HG02840 (cell line): ENCODE measurements around the gene CNTNAP5.
"Not testable (repeated sequence)": the region's sequence is repeated elsewhere in the genome, so short reads cannot be mapped to it uniquely, and the experiment has no call there.

Source experiments
- ATAC-seq: cut with Tn5 transposase; IDR thresholded peaks from one replicate; pipeline ENCODE4 v1.9.1; 2021; ENCODE audit warnings: mild to moderate bottlenecking, moderate library complexity, moderate number of reproducible peaks; ENCODE audit not compliant: unreplicated experiment, low FRiP score

Gene CNTNAP5

DNA sequence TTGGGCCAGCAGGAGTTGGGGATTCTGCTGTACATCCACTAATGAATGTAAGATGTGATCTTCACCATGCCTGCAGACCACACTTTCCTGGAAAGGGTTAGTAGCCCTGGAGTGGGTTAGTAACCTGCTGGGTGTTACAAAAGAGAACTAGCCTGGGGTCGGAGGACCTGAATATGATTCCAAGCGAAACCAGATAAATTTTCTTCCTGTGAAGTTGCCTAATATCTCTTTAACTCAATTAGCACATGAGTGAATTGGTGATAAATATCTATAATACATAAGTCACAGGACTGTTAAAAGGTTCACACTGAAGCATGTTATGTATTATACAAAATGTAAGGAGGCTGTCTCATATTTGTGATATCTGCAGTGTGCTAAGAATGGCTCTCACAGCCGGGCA lies 291.0 kb downstream of the CNTNAP5 start:
- ATAC-seq = no peak

DNA sequence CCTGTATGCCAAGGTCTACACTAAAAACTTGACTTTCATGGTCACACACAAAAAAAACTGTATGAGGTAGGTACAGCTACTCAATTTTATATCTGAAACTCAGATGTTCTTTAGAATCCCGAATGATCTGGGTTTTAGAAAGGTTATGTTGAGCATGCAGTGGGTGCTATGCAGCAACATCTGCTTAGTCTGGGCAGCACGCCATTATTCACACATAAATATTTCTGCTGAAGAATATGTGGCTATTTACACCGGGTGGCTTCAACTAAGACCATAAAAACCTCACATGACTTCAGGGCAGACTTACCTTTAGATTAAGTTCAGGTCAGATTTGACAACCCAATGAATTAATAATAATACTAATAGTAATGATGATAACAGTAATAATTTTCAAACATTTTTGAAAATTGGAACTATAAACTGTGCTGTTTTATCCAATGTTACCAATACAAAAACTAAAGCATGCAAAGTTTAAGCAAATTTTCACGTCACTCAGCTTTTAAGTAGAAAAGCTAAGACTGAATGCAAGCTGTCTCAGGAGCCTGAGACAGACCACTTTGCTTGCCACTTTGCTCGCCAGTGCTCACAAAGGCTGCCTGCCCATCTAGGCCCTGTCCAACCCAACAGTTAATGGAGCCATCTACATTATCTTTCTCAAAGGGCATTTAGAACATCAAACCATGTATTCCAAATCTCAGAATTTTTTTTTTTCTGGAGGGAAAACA lies 292.0 kb downstream of the CNTNAP5 start:
- no peak for ATAC-seq

DNA sequence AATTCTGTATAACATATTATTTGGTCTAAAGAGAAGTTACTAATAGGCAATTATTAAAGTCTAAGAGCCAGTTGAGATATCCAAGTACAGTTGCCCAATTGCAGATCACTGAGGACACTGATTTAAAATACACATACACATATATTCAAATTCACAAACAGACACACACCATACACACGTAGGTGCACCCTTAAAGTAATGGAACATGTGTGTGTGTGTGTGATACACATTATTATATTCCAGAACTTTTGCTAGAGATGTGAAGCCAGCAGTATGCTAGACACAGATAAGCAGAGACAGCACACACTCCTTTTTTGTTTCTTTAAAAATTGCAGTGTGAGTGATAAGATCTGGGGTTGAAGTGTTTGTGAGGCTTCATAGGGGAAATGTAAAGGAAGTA lies 292.5 kb downstream of the CNTNAP5 start:
- no peak for ATAC-seq

DNA sequence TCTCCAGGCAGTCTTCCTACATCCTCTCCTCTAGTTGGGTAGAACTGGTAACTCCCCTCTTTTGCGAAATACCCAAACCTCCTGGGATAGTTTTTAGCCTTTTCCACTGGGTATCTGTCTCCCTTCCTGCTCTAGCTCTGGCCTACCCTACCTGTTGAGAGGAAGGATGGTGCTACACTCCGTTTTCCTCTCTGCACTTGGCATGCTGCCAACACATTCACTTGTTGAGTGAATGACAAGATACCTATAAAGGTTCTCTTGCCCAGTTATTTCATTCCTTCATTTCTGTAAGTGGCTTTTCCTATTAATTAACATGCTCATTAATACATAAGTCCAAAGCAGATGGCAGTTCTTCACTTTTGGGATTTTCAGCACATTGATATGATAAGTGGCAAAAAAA lies 293.8 kb downstream of the CNTNAP5 start:
- no peak for ATAC-seq

DNA sequence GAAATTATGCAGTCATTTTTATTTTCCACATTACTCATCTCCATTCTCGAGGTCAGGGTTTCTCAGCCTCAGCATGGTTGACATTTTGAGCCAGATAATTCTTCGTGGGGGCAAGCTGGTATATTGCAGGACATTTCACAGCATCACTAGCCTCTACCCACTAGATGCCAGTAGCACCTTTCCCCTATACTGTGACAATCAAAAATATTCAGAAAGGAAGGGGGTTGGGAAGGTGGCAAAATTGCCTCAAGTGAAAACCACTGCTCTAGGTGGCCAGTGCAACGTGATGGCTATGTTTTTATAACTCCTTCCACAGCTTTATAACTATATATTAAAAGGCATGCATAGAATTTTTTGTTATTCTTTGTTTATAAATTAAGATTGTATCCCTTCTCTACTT lies 294.5 kb downstream of the CNTNAP5 start:
- ATAC-seq = no peak

DNA sequence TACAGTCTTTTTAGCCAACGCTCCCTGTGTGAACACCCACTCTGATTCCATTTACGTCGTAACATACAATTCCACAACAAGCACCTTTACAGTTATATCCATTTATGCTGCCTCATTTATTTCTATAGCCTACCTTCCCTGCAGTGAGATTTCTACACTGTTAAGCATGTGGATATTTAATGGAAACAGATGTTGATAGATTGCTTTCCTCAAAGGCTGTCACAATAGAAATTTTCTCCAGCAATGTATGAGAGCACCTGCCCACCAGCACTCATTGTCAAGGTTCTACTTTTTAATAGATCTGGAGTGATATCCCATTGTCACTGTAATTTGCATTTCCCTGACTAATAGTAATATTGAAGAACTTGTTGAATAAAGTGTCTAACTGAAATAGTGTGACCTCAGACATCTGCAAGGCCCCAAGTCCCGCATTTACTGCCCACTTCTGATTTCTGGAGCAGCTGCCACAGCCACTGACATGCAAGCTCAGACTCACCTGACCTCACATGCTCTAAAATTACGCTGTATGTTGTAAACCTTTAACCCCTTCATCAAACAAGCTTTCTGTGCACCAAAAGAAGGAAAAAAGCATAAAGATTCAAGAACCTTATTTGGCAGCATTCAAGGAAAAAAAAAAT lies 295.1 kb downstream of the CNTNAP5 start:
- no peak for ATAC-seq

DNA sequence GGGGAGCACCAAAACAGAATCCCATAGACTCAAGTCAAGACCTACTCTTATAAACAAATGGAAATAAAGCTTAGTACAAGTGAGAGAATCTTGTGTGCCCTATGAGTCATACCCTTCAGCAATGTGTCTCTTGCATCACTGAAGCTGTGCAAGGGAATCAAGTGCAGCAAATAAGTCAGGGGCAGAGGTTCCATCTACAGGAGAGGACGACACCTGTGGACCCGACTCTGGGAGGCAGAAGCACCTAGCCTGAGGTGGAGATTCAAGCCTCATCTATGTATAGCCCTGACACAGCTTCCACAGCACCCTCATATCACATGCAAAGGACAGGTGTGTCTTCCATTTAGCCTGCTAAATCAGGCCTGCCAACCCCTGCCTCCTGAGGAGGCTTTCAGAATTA lies 298.2 kb downstream of the CNTNAP5 start:
- no peak for ATAC-seq

DNA sequence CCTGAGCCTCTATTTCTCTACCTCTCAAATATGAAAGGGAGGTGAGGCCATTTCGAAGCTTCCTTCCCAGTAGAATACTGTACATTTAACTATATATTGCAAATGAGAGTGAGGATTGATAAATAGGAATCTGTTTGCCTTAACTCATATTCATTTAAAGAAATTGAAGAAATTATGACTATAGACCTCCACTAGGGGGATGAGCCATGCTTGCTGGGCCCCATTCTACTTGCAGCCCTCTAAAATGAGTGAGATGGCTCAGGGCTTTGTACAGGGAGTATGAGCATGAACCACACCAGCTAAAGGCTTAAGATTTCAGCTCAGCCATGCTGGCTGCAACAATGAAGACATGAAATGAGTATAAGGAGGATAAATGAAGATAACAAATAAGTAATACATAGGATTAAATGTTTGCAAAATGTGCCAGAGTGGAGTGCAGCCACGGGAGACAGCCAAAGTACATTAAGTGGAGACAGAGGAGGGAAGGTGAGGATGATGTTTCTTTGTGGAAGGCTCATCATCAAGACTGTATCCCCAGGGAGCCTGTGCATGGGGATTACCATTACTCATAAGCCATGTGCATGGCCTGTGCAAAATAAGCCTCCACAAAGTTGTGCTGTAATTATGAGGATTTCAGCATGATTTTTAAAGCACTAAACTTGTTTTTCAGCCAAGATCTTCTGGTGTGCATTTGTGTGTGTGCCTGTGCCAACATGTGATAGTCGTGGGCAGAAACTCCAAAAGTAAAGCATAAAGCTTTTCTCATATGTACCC lies 300.8 kb downstream of the CNTNAP5 start:
- no peak for ATAC-seq

DNA sequence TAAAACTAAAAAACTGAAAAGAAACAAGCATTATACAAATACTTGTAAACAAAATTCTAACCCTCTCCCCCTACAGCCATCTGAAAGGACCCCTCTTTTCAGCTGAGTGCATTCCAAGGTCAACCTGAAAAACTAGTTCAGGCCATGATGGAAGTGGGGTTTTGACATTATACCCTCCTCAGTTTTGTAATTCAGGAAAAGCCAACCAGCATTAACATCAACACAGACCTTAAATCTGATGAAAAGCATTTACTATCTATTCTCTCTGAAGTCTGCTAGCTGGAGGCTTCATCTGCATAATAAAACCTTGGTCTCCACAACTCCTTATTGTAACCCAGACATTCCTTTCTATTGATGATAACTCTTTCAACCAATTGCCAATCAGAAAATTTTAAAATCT lies 302.2 kb downstream of the CNTNAP5 start:
- no peak for ATAC-seq

DNA sequence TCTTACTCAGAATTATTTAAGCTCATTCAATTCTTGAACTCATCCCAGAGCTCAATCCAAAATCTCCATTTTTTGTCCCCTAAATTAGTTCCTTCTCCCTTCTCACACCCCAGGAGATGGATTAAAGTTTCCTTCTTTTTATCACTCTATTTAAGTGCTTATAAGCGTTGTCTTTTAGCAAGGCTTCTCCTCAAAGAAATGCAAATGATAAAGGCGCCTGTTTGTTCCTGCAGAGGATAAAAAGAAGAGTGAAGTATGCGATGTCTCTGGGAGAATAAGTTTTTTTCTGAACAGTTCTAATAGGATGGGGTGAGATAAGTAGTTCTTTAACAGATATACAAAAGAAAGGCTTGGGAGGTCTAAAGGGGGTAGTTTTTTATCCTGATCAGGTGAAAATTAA lies 303.3 kb downstream of the CNTNAP5 start:
- ATAC-seq = no peak

DNA sequence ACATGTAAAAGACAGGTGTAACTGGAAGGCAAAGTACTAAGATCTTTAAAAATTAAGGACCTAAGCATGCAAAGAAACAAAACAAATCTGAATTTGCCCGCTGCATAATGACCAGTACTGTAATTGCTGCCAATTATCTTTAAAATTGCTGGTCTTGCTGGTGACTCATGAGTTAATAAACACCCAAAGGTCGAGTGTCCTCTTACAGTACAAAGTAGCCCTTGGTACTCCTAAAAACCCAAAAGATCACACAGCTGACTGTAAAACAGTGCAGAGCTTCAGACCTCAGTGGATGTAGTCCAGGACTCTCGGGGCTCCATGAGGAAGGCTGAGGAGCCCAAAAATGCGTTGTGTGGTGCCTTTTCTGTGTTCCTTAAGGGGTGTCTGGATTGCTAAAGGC lies 308.7 kb downstream of the CNTNAP5 start:
- no peak for ATAC-seq

DNA sequence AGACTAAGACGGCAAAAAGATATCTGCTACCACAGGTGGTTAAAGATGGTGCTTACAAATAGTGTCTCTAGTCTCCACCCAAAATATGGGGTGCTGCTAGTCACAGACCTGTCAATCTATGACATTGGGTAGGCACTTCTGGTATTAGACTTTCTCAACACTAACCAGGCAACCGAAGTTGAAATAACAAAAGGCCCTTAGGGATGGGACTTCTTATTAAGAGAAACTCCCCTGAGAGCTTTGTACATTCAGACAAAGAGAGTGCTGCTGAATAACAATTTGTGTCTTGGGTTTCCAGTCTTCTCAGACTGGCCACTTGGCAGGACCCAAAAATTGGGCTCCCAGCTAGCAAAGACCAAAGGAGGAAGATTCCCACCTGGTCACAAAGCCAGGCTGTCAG lies 310.0 kb downstream of the CNTNAP5 start:
- ATAC-seq = no peak

DNA sequence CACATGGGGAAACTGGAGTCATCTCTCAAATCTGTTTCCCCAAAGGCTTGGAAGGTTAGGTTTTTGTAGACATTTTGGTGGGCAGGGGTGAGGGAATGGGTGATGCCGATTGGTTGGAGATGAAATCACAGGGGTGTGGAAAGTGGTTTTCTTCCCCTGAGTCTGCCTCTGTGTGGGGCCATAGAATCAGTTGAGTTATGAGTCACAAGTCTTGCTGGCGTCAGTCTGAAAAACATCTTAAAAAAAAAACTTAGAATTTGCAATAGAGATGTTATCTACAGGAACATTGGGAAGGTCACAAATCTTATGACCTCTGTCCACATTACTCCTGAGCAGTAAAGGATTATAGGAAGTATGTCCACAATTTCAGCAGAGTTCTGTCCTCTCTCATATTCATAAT lies 314.6 kb downstream of the CNTNAP5 start:
- no peak for ATAC-seq

DNA sequence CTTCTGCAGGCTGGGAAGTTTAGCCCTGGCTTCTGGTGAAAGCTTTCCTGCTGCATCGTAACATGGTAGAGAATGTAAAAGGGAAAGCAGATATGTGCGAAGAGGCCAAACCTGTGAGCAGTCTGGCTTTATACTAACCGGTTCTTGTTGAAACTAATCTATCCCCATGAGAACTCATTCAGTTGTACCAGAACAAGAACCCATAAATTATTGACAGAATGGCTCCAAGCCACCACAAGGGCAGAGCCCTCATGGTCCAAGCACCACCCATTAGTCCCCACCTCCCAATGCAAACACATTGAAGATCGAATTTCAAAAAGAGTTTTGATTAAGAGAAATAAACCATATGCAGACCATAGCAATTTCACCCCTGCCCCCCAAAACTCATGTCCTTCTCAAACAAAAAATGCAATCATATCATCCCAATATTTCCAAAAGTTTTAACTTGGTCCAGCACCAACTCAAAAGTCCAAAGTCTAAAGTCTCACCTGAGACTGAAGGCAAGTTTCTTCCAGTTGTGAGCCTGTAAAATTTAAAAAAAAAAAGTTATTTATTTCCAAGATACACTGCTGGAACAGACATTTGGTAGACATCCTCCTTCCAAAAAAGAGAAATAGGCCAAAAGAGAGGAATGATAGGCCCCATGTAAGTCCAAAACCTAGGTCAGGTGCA lies 318.9 kb downstream of the CNTNAP5 start:
- ATAC-seq = no peak

DNA sequence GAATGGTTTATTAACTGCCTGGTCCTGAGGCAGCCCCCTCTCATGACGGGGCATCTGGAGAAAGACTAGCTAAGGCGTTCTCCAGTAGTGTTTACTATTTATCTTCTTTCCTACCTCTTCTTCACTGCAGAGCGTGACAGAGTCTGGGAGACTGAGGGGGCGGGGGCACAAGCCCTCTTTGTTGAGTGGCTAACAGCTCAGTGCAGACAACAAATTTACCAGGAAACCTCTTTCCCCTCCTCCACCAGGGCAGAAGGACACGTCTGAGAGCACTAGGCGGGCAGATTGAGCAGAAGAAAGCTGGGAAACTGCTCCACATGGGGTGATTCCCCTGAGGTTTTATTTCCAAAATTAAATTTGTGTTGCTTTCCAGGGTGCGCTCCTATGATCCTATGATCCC lies 322.1 kb downstream of the CNTNAP5 start:
- ATAC-seq = no peak

DNA sequence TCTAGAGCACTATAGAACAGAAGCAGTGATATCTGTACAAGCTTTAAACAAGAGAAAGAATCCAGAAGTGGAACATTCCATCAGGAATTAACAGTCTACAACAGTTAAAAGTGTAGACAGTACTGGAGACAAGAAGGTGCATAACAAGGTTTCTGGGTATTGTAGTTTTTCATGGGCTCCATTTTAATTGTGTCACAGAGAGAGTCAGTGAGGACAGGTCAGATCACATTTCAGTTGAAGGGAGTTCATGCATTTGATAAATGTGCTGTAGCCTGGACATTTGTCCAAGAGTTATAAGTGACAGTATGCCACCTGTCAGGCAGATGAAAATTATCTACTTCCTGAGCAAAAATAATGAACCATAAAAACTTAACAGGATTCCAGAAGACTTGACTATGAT lies 328.6 kb downstream of the CNTNAP5 start:
- ATAC-seq = no peak

DNA sequence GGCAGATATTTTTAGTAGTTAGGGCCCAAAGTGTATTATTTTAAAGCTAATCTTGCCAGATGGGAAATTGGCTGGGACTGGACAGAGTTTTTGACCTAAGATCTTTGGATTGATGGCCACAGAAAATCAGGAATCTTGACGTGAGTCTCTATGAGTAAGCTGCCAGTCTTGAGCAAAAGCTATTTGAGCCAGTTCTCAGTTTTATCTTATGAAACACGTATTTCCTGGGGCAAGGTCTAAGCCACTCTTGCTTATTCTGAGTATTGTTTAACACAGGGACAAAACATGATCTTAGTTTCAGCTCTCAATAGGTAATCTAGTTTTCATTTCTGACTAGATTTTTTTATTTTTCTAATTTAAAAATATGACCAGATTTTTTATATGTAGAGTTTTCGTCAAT lies 329.4 kb downstream of the CNTNAP5 start:
- no peak for ATAC-seq

DNA sequence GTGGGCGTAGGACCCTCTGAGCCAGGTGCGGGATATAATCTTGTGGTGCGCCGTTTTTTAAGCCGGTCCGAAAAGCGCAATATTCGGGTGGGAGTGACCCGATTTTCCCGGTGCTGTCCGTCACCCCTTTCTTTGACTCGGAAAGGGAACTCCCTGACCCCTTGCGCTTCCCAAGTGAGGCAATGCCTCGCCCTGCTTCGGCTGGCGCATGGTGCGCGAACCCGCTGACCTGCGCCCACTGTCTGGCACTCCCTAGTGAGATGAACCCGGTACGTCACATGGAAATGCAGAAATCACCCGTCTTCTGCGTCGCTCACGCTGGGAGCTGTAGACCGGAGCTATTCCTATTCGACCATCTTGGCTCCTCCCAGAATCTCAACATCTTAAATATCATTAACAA lies 336.9 kb downstream of the CNTNAP5 start:
- not testable (repeated sequence) for ATAC-seq

DNA sequence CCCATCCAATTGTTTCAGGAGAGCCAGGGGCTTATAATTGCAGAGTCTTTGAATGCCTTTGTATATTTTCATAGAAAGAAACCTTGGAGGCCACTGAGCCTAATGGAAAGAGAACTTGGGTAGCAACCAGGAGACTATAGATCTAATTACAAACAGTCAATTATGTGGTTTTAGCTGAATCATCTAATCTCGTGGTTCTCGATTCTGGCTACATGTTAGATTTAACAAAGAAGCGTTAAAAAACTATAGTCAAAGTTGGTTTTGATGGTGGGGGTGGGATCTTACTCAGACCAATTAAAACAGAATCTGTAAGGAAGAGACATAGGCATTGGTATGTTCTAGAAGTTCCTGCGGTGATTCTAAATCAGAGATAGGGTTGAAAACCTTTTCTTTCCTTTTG lies 344.1 kb downstream of the CNTNAP5 start:
- ATAC-seq = no peak

DNA sequence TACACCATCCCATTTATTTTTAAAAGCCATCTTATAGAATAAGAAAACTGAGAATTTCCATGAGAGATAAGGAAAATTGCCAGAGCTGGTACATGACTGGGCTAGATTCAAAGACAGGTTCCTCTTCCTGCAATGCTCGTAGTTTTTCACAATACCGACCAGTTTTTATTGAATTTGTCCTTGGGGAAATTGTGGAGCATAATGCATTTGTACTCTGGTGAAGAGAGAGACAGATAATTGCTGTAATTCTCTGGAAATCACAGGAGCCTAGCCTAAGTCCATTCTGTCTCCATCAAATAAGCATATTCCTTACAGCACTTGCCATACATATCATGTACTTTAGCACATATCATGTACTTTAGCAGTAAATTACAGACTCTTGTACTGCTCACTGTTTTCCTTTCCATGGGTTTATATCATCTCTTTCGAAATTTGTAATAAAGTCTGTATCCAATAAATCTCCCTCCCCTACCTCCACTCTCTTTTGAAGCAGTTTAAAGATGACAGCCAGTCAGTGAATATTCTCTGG lies 355.2 kb downstream of the CNTNAP5 start:
- no peak for ATAC-seq

DNA sequence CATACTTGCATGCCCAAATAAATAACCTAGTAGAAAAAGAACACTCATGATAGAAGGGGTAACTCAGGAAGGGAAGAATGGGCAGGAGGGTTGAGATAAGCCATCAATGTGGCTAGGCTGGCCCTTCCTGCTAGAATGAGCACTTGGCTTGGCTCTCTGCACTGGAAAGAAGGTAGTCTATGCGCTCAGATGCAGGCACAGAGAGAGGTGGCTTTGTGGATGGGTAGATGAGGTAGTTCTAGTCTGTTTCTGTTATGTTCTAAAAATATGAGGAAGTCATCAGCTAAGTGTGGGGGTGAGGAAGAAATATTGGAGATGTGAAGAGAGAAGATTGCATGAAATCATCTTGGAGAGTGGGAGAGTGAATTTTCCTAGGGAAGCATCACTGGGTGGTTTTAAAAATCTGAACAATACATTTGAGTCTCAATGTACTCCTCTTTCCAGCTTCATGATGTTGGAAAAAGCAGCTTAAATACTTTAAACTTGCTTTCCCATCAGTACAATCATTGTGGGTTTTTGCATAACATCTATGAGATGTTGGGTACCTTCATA lies 357.1 kb downstream of the CNTNAP5 start:
- ATAC-seq = no peak
